Measurements from ENCODE around the gene GRK6.

- no peak for TF ChIP-seq KLF9 (tag by site-specific recombination; IDR thresholded peaks at IDR 0.05; ENCODE audit: low read depth)
- TF ChIP-seq ZNF19 (tag by site-specific recombination; IDR thresholded peaks at IDR 0.05; ENCODE audit: low read depth) = no peak
- no peak for TF ChIP-seq CTCF (tag by site-specific recombination; IDR thresholded peaks at IDR 0.05)
- no peak for TF ChIP-seq ZNF639 (tag by site-specific recombination; IDR thresholded peaks at IDR 0.05)
- TF ChIP-seq ZNF830 (tag by site-specific recombination; IDR thresholded peaks at IDR 0.05; ENCODE audit: low read depth) = no peak
- TF ChIP-seq ZNF350 (tag by site-specific recombination; IDR thresholded peaks at IDR 0.05) = no peak
- TF ChIP-seq HOXD13 (CRISPR knock-in tag; IDR thresholded peaks at IDR 0.05; ENCODE audit: borderline replicate concordance) = no peak
- TF ChIP-seq ZNF114 (tag by site-specific recombination; IDR thresholded peaks at IDR 0.05) = no peak
- TF ChIP-seq ZNF155 (tag by site-specific recombination; IDR thresholded peaks at IDR 0.05) = no peak
- TF ChIP-seq ZNF23 (tag by site-specific recombination; IDR thresholded peaks at IDR 0.05; ENCODE audit: borderline replicate concordance) = no peak
Measured at GRCh38 chr5:177473443-177474001, 47.0 kb downstream of the GRK6 start, which contains the start of gene DBN1.
